Measurements from ENCODE around the gene ABCC8.

The ABCC8 gene

GRCh38 chr11:17411418-17411817 lies 65.2 kb downstream of the ABCC8 start:
- Histone ChIP-seq H4K20me1 (no peaks in the 10 kb centered on the region), H3K4me3 (no peak overlapping the region), H3K9ac (no peak overlapping the region), H3K4me2 (peak overlapping the region; percentile 15), H3K27me3 (no peaks in the 10 kb centered on the region), H3K27ac (no peak overlapping the region), H3K4me1 (peaks cover 43% of the 10 kb centered on the region), H3K9me3 (no peaks in the 10 kb centered on the region), H3K36me3 (no peaks in the 10 kb centered on the region)
- no peak for TF ChIP-seq Cebpa-rat (IDR thresholded peaks at IDR 0.05)

GRCh38 chr11:17410606-17411379 lies 65.9 kb downstream of the ABCC8 start:
- H3K4me1 ChIP-seq = peaks cover 49% of the 10 kb centered on the region

GRCh38 chr11:17408641-17409040 lies 68.0 kb downstream of the ABCC8 start:
- no peak for TF ChIP-seq Cebpa-rat (IDR thresholded peaks at IDR 0.05)
- Histone ChIP-seq H3K27ac (no peak overlapping the region), H3K4me3 (no peak overlapping the region), H3K4me2 (no peak overlapping the region), H3K36me3 (no peaks in the 10 kb centered on the region), H3K4me1 (peaks cover 54% of the 10 kb centered on the region), H3K9ac (no peak overlapping the region), H4K20me1 (no peaks in the 10 kb centered on the region), H3K9me3 (no peaks in the 10 kb centered on the region), H3K27me3 (no peaks in the 10 kb centered on the region)

More at GRCh38 chr11:17410606-17411379, 65.9 kb downstream of the ABCC8 start:
- Histone ChIP-seq H3K4me3 (no peak overlapping the region), H3K9ac (no peak overlapping the region), H3K27ac (no peak overlapping the region), H3K27me3 (no peaks in the 10 kb centered on the region), H3K4me2 (peak overlapping the region; percentile 15), H3K36me3 (no peaks in the 10 kb centered on the region), H3K9me3 (no peaks in the 10 kb centered on the region), H4K20me1 (no peaks in the 10 kb centered on the region)
- no peak for TF ChIP-seq Cebpa-rat (IDR thresholded peaks at IDR 0.05)

GRCh38 chr11:17408026-17408425 lies 68.6 kb downstream of the ABCC8 start:
- Histone ChIP-seq H4K20me1 (no peaks in the 10 kb centered on the region), H3K9ac (no peak overlapping the region), H3K4me1 (peaks cover 57% of the 10 kb centered on the region), H3K9me3 (no peaks in the 10 kb centered on the region), H3K4me2 (0 out of 2 replicates have a peak overlapping the region, but pooled peaks have one; percentile 77), H3K4me3 (no peak overlapping the region), H3K27me3 (no peaks in the 10 kb centered on the region), H3K36me3 (no peaks in the 10 kb centered on the region), H3K27ac (no peak overlapping the region)
- no peak for TF ChIP-seq Cebpa-rat (IDR thresholded peaks at IDR 0.05)

GRCh38 chr11:17407575-17407974 lies 69.1 kb downstream of the ABCC8 start:
- no peaks in the 10 kb centered on the region for H3K9me3 ChIP-seq
- no peaks in the 10 kb centered on the region for H3K27me3 ChIP-seq
- no peaks in the 10 kb centered on the region for H4K20me1 ChIP-seq
- H3K4me3 ChIP-seq = no peak overlapping the region
- H3K4me1 ChIP-seq = peaks cover 57% of the 10 kb centered on the region
- TF ChIP-seq Cebpa-rat (IDR thresholded peaks at IDR 0.05) = no peak
- no peak overlapping the region; the same call in 1 of the 2 replicates for H3K27ac ChIP-seq
- peak overlapping the region; percentile 77 for H3K4me2 ChIP-seq
- no peak overlapping the region for H3K9ac ChIP-seq
- no peaks in the 10 kb centered on the region for H3K36me3 ChIP-seq

- no peak overlapping the region for H3K4me3 ChIP-seq
- H3K4me1 ChIP-seq = peaks cover 63% of the 10 kb centered on the region
- H3K9ac ChIP-seq = no peak overlapping the region
- H3K4me2 ChIP-seq = peak overlapping the region; percentile 77
- H4K20me1 ChIP-seq = no peaks in the 10 kb centered on the region
- no peak for TF ChIP-seq Cebpa-rat (IDR thresholded peaks at IDR 0.05)
- peak overlapping the region; percentile 67; the same call in 1 of the 2 replicates for H3K27ac ChIP-seq
- no peaks in the 10 kb centered on the region for H3K36me3 ChIP-seq
- no peaks in the 10 kb centered on the region for H3K9me3 ChIP-seq
- no peaks in the 10 kb centered on the region for H3K27me3 ChIP-seq
Observed at GRCh38 chr11:17406818-17407149, 69.9 kb downstream of the ABCC8 start.

GRCh38 chr11:17406082-17406817 lies 70.4 kb downstream of the ABCC8 start:
- peak overlapping the region; percentile 77 for H3K4me2 ChIP-seq

GRCh38 chr11:17405232-17406005 lies 71.2 kb downstream of the ABCC8 start:
- Histone ChIP-seq H3K4me1 (peaks cover 67% of the 10 kb centered on the region), H3K4me2 (peak overlapping the region; percentile 77), H3K9me3 (no peaks in the 10 kb centered on the region), H3K36me3 (no peaks in the 10 kb centered on the region), H3K27ac (peak overlapping the region; percentile 67), H4K20me1 (no peaks in the 10 kb centered on the region), H3K9ac (peak overlapping the region; percentile 55), H3K27me3 (no peaks in the 10 kb centered on the region), H3K4me3 (no peak overlapping the region)
- no peak for TF ChIP-seq Cebpa-rat (IDR thresholded peaks at IDR 0.05)

More at GRCh38 chr11:17406082-17406817, 70.4 kb downstream of the ABCC8 start:
- Histone ChIP-seq H3K4me1 (peaks cover 64% of the 10 kb centered on the region), H3K9me3 (no peaks in the 10 kb centered on the region), H3K4me3 (no peak overlapping the region), H3K9ac (peak overlapping the region; percentile 55), H3K27me3 (no peaks in the 10 kb centered on the region), H3K36me3 (no peaks in the 10 kb centered on the region), H4K20me1 (no peaks in the 10 kb centered on the region), H3K27ac (peak overlapping the region; percentile 67)
- TF ChIP-seq Cebpa-rat (IDR thresholded peaks at IDR 0.05) = no peak

GRCh38 chr11:17403980-17404759 lies 72.5 kb downstream of the ABCC8 start:
- peak; percentile 80 for TF ChIP-seq Cebpa-rat (IDR thresholded peaks at IDR 0.05)
- H3K4me2 ChIP-seq = peak overlapping the region; percentile 77
- H4K20me1 ChIP-seq = no peaks in the 10 kb centered on the region
- no peaks in the 10 kb centered on the region for H3K27me3 ChIP-seq
- H3K9ac ChIP-seq = no peak overlapping the region
- H3K36me3 ChIP-seq = no peaks in the 10 kb centered on the region
- H3K4me3 ChIP-seq = no peak overlapping the region
- H3K27ac ChIP-seq = peak overlapping the region; percentile 12; the same call in 1 of the 2 replicates
- peaks cover 71% of the 10 kb centered on the region for H3K4me1 ChIP-seq
- H3K9me3 ChIP-seq = no peaks in the 10 kb centered on the region
